ENCODE results near the gene EXOC4. TPM values are rescaled to one million over a fixed set of nuclear protein-coding genes. Genes with fewer than 3 reads are reported as not detected.

EXOC4 gene
- total RNA-seq, 1 experiment from 2014 or later = 65.1 TPM

- in situ Hi-C loops (cut with HindIII; ENCODE audit: low pct_unique_long_range_greater_than_20kb, low sequenced_read_pairs) = no loop called here
- DNase-seq (ENCODE audit: low read depth) = no peak
Measured at GRCh38 chr7:133568544-133568943, 315.7 kb downstream of the EXOC4 start.

GRCh38 chr7:133570321-133570720 is 317.4 kb downstream of the EXOC4 start:
- in situ Hi-C loops (cut with HindIII; ENCODE audit: low pct_unique_long_range_greater_than_20kb, low sequenced_read_pairs) = no loop called here
- DNase-seq (ENCODE audit: low read depth) = no peak

- DNase-seq (ENCODE audit: low read depth) = no peak
- in situ Hi-C loops (cut with HindIII; ENCODE audit: low pct_unique_long_range_greater_than_20kb, low sequenced_read_pairs) = no loop called here
Measured at GRCh38 chr7:133571076-133571475, 318.2 kb downstream of the EXOC4 start.

- in situ Hi-C loops (cut with HindIII; ENCODE audit: low pct_unique_long_range_greater_than_20kb, low sequenced_read_pairs) = no loop called here
- no peak for DNase-seq (ENCODE audit: low read depth)
Measured at GRCh38 chr7:133572087-133572486, 319.2 kb downstream of the EXOC4 start.

GRCh38 chr7:133572843-133573242 is 320.0 kb downstream of the EXOC4 start:
- in situ Hi-C loops (cut with HindIII; ENCODE audit: low pct_unique_long_range_greater_than_20kb, low sequenced_read_pairs) = no loop called here
- no peak for DNase-seq (ENCODE audit: low read depth)

GRCh38 chr7:133573554-133574265 is 320.8 kb downstream of the EXOC4 start:
- DNase-seq (ENCODE audit: low read depth) = no peak
- in situ Hi-C loops (cut with HindIII; ENCODE audit: low pct_unique_long_range_greater_than_20kb, low sequenced_read_pairs) = no loop called here

GRCh38 chr7:133575726-133576440 is 323.0 kb downstream of the EXOC4 start:
- no peak for DNase-seq (ENCODE audit: low read depth)
- in situ Hi-C loops (cut with HindIII; ENCODE audit: low pct_unique_long_range_greater_than_20kb, low sequenced_read_pairs) = no loop called here

- DNase-seq (ENCODE audit: low read depth) = no peak
- in situ Hi-C loops (cut with HindIII; ENCODE audit: low pct_unique_long_range_greater_than_20kb, low sequenced_read_pairs) = no loop called here
Measured at GRCh38 chr7:133576612-133577168, 323.8 kb downstream of the EXOC4 start.

- DNase-seq (ENCODE audit: low read depth) = no peak
- in situ Hi-C loops (cut with HindIII; ENCODE audit: low pct_unique_long_range_greater_than_20kb, low sequenced_read_pairs) = no loop called here
Measured at GRCh38 chr7:133582766-133583523, 330.1 kb downstream of the EXOC4 start.

GRCh38 chr7:133583545-133584171 is 330.8 kb downstream of the EXOC4 start:
- DNase-seq (ENCODE audit: low read depth) = no peak
- in situ Hi-C loops (cut with HindIII; ENCODE audit: low pct_unique_long_range_greater_than_20kb, low sequenced_read_pairs) = no loop called here

GRCh38 chr7:133584956-133585668 is 332.2 kb downstream of the EXOC4 start:
- in situ Hi-C loops (cut with HindIII; ENCODE audit: low pct_unique_long_range_greater_than_20kb, low sequenced_read_pairs) = no loop called here
- DNase-seq (ENCODE audit: low read depth) = no peak

GRCh38 chr7:133586253-133586652 is 333.4 kb downstream of the EXOC4 start:
- in situ Hi-C loops (cut with HindIII; ENCODE audit: low pct_unique_long_range_greater_than_20kb, low sequenced_read_pairs) = no loop called here
- no peak for DNase-seq (ENCODE audit: low read depth)

GRCh38 chr7:133587903-133588302 is 335.0 kb downstream of the EXOC4 start:
- in situ Hi-C loops (cut with HindIII; ENCODE audit: low pct_unique_long_range_greater_than_20kb, low sequenced_read_pairs) = no loop called here
- DNase-seq (ENCODE audit: low read depth) = no peak

- no peak for DNase-seq (ENCODE audit: low read depth)
- in situ Hi-C loops (cut with HindIII; ENCODE audit: low pct_unique_long_range_greater_than_20kb, low sequenced_read_pairs) = no loop called here
Measured at GRCh38 chr7:133590795-133591194, 337.9 kb downstream of the EXOC4 start.

- no peak for DNase-seq (ENCODE audit: low read depth)
- in situ Hi-C loops (cut with HindIII; ENCODE audit: low pct_unique_long_range_greater_than_20kb, low sequenced_read_pairs) = no loop called here
Measured at GRCh38 chr7:133591704-133592340, 338.9 kb downstream of the EXOC4 start.

GRCh38 chr7:133593561-133593960 is 340.7 kb downstream of the EXOC4 start:
- DNase-seq (ENCODE audit: low read depth) = no peak
- in situ Hi-C loops (cut with HindIII; ENCODE audit: low pct_unique_long_range_greater_than_20kb, low sequenced_read_pairs) = no loop called here

- no peak for DNase-seq (ENCODE audit: low read depth)
- in situ Hi-C loops (cut with HindIII; ENCODE audit: low pct_unique_long_range_greater_than_20kb, low sequenced_read_pairs) = no loop called here
Measured at GRCh38 chr7:133601617-133602016, 348.7 kb downstream of the EXOC4 start.

Measured in Caki2 (cell line).